Effector CD8-positive, alpha-beta T cell (primary cell): ENCODE data around the gene COL5A1.
"Not testable (repeated sequence)": the region's sequence is repeated elsewhere in the genome, so short reads cannot be mapped to it uniquely, and the experiment has no call there.

Source experiments
- DNase-seq: peaks from one replicate; lab custom pipeline; 2025; lab: John Stamatoyannopoulos, UW

The COL5A1 gene

GRCh38 chr9:134692573-134692860 lies 50.9 kb downstream of the COL5A1 start:
- DNase-seq = no peak

DNA sequence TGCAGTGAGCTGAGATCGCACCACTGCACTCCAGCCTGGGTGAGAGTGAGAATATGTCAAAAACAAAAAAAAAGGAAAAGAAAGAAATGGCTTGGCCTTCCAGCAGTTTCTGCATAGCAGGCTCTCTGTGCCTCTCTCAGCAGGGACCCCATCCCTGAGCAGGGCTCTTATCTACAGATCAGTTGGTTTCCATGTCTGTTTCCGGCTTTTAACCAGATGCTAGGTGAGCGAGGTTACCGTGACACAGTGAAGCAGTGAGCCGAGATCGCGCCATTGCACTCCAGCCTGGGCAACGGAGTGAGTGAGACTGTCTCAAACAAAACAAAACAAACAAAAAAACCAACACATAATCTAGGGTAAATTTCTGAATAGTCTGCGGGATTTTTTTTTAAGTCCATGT lies 51.4 kb downstream of the COL5A1 start:
- no peak for DNase-seq

- no peak for DNase-seq
These were observed 52.2 kb downstream of the COL5A1 start for GRCh38 chr9:134693641-134694367.

DNA sequence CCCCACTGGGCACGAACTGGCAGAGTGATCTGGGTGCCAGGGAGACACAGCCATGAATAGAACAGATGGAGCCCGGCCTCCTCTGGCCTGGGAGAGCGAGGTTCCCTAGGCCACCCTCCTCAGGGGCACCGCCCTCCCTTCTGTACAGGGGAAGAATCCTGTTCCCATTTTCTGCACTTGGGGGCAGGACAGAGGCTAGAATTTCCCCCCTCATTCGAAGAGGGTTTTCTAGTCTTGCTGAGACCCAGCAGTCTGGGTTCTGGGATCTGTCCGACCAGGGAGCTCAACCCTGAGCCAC lies 52.7 kb downstream of the COL5A1 start:
- DNase-seq = no peak

DNA sequence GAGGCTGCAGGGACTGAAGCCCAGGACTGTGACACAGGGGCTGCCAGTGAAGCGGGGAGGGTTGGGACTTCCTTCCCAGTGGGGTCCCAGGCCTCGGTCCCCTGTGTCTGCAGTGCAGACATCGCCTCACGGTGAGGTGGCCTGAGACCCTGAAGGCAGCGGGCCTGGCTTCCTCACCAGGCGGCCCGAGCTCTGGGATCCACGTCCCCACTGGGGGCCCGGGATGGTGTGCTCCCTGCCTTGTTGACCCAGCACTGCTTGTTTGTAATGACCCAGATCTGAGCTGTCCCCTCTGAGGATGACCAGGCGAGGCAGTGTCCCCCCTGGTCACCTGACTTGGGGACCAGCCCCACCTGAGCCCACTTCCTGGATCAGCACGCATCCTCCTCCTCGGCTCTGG lies 53.1 kb downstream of the COL5A1 start:
- no peak for DNase-seq

GRCh38 chr9:134695144-134695543 lies 53.5 kb downstream of the COL5A1 start:
- DNase-seq = no peak

DNA sequence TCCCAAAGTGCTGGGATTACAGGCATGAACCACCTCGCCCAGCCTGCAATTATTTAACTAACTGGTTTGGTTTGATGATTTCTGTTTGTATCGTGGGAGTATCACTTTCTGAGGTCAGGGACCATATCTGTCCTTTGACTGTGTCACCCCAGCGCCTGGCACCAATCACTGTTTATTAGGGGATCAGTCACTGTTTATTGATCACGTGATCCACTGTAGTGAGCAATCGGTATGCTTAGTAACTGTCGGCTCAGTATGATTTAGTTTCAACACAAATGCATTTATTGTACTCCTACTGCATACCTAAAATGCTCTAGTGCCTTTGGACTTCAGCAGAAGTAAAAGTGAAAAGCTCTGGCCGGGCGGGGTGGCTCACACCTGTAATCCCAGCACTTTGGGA lies 54.8 kb downstream of the COL5A1 start:
- no peak for DNase-seq

DNA sequence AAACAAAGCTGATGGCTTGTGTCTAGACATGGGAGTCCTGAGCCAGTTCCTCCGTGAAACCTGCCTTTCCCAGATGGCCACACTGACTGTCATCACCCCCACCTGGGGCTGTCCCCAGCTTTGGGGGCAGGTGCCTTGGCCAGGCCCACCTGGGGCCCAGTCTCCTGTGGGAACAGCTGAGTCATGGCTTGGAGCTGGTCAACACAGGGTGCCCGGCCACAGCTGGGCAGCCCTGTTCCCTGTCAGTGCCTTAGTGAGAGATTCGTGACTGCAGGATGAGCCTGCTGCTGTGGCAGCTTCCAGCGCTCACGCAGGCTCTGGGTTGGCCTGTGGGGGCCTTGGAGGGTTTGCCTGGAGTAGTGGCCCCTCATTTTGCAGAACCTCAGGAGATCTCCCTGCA lies 56.5 kb downstream of the COL5A1 start:
- DNase-seq = no peak

GRCh38 chr9:134698587-134699342 lies 57.2 kb downstream of the COL5A1 start:
- no peak for DNase-seq

DNA sequence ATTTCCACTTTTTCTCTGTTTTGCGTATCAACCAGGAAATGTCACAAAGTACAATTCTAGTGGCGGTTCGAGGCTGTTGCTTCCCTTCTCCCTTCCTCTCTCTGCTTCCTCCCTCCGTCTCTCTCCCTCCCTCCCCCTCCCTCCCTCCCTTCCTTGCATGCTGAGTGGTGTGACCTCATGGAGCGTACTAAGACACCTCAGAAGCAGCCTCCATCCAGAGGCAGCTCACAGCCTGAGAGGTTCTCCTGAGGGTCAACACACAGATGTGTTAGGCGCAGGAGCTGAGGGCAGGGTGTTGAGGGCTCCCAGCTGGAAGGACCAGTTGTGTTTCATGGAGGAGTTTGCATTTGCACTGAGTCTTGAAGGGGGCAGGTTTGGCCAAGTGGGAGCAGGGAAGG lies 57.7 kb downstream of the COL5A1 start:
- DNase-seq = no peak

GRCh38 chr9:134700636-134701350 lies 59.2 kb downstream of the COL5A1 start:
- DNase-seq = no peak

- no peak for DNase-seq
These were observed 60.1 kb downstream of the COL5A1 start for GRCh38 chr9:134701581-134702259.

GRCh38 chr9:134702291-134702690 lies 60.7 kb downstream of the COL5A1 start:
- no peak for DNase-seq

DNA sequence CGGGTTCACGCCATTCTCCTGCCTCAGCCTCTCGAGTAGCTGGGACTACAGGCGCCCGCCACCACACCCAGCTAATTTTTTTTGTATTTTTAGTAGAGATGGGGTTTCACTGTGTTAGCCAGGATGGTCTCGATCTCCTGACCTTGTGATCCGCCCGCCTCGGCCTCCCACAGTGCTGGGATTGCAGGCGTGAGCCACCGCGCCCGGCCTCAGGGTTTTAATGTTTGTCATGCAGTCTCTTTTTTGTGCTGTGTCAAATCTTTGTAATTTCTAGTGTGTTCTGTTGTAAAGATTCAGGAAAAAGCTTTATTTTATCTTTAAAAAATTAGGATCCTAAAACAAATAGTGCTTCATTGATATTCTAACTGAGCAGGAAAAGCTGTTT lies 62.1 kb downstream of the COL5A1 start:
- not testable (repeated sequence) for DNase-seq

- DNase-seq = no peak
These were observed 62.9 kb downstream of the COL5A1 start for GRCh38 chr9:134704498-134704897.

- DNase-seq = no peak
These were observed 64.2 kb downstream of the COL5A1 start for GRCh38 chr9:134705786-134706185.

DNA sequence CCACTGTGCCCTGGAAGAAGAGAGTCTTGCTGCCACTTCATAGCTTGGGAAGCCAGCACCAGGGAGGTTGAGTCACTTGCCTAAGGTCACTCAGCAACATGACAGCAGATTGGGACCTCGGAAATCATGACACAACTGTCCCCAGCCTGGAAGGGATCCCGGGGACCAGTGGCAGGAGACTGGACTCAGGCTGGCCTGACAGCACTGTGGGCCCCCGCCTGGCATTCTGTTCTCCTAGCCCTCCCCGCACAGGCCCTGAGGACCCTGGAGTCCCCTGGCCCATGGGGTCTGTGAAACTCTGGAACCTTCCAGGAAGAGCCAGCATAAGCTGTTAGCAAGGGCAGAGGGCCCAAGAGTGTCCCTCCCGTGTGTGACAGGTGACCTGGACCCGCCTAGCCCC lies 64.9 kb downstream of the COL5A1 start:
- DNase-seq = no peak

GRCh38 chr9:134707031-134707680 lies 65.6 kb downstream of the COL5A1 start:
- DNase-seq = no peak

GRCh38 chr9:134707731-134708671 lies 66.4 kb downstream of the COL5A1 start:
- no peak for DNase-seq

DNA sequence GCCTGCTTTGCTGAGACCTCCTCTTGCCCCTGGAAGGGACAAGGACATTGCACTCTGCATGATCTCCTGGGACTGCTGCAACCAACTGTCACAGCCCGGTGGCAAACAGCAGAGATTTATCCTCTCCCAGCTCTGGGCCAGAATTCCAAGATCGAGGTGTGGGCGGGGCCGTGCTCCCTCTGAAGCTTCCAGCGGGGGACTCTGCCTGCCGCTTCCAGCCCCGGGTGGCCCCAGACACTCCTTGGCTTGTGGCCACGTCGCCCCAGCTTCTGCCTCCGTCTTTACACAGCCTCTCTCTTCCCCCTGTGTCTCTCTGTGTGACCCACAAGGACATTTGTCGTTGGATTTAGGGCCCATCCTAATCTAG lies 67.1 kb downstream of the COL5A1 start:
- DNase-seq = no peak
